H1 (cell line): ENCODE results near the gene GPR161. TPM values are rescaled to one million over a fixed set of nuclear protein-coding genes. Genes with fewer than 3 reads are reported as not detected.

Experiments
- CTCF ChIA-PET: fragments of 300-600 bp; sonication (Branson Sonifier 250); formaldehyde crosslinking; loops from one replicate; lab custom pipeline; 2021; ENCODE audit not compliant: partially characterized antibody; lab: Charles Lee
- POLR2A ChIA-PET: fragments of 300-600 bp; sonication (Branson Sonifier 250); formaldehyde crosslinking; loops from one replicate; lab custom pipeline; 2021; ENCODE audit warnings: inconsistent platforms; ENCODE audit not compliant: partially characterized antibody; lab: Charles Lee
- DNase-seq, 2 experiments: peaks; one replicate each; pipeline versions ENCODE4 v3.0.0 to v3.0.0-alpha.2; 2010 to 2022; ENCODE audit warnings: low spot score in 2 of 2, low read depth in 1 of 2, mixed read lengths in 1 of 2
- FAIRE-seq: peaks from 2 replicates; lab custom pipeline; 2011; peaks lifted over from hg19 to GRCh38; lab: Jason Lieb, UNC
- H2AFZ ChIP-seq: 2 replicates; pipeline ENCODE4 v1.8.1; 2012; ENCODE audit warnings: low read length, inconsistent platforms
- H2AK5ac ChIP-seq: 2 replicates; pipeline ENCODE4 v1.6.1; 2013; ENCODE audit warnings: low read depth, low read length
- H2BK120ac ChIP-seq: replicated peaks from 2 replicates; pipeline ENCODE3; 2013; ENCODE audit warnings: low read depth, low read length, inconsistent platforms
- H2BK12ac ChIP-seq: 2 replicates; pipeline ENCODE4 v1.6.1; 2013; ENCODE audit warnings: low read depth, low read length
- H2BK15ac ChIP-seq: 2 replicates; pipeline ENCODE4 v1.6.1; 2013; ENCODE audit warnings: low read length
- H2BK20ac ChIP-seq: 2 replicates; pipeline ENCODE4 v1.6.1; 2013; ENCODE audit warnings: low read length
- H2BK5ac ChIP-seq: 2 replicates; pipeline ENCODE4 v1.6.1; 2013; ENCODE audit warnings: low read depth, low read length
- H3K14ac ChIP-seq: 2 replicates; pipeline ENCODE4 v1.6.1; 2013; ENCODE audit warnings: inconsistent platforms; ENCODE audit not compliant: insufficient read length
- H3K18ac ChIP-seq: 2 replicates; pipeline ENCODE4 v1.6.1; 2013; ENCODE audit warnings: low read length; ENCODE audit errors: extremely low read depth
- H3K23ac ChIP-seq: 2 replicates; pipeline ENCODE4 v1.6.1; 2013; ENCODE audit warnings: inconsistent platforms; ENCODE audit not compliant: insufficient read length
- H3K23me2 ChIP-seq: 2 replicates; pipeline ENCODE4 v1.6.1; 2013; ENCODE audit warnings: low read depth, low read length
- H3K27ac ChIP-seq: 2 replicates; pipeline ENCODE4 v1.6.1; 2011; ENCODE audit warnings: low read depth, low read length, inconsistent platforms
- H3K27me3 ChIP-seq, 4 experiments: replicated peaks in 1 of 4; 1 replicate in 1 of 4; 2 replicates in 3 of 4; pipeline versions ENCODE4 v1.6.1 to v1.8.1; 2011 to 2013; ENCODE audit warnings: low read length in 3 of 4, mild to moderate bottlenecking in 3 of 4, inconsistent platforms in 2 of 4, mixed read lengths in 2 of 4, moderate library complexity in 1 of 4; ENCODE audit not compliant: control insufficient read depth in 3 of 4, insufficient read depth in 3 of 4; ENCODE audit errors: extremely low read depth in 1 of 4
- H3K36me3 ChIP-seq, 4 experiments: 2 replicates each; pipeline versions ENCODE4 v1.6.1 to v1.8.1; 2011 to 2013; ENCODE audit warnings: mild to moderate bottlenecking in 4 of 4, low read length in 3 of 4, moderate library complexity in 2 of 4, control low read depth in 1 of 4, inconsistent platforms in 1 of 4; ENCODE audit not compliant: insufficient read depth in 4 of 4, control insufficient read depth in 2 of 4
- H3K4ac ChIP-seq: replicated peaks from 2 replicates; pipeline ENCODE3; 2013; ENCODE audit warnings: low read length, low read depth, mixed read lengths, inconsistent platforms; ENCODE audit not compliant: insufficient read length
- H3K4me1 ChIP-seq, 4 experiments: replicated peaks in 1 of 4; 1 replicate in 1 of 4; 2 replicates in 3 of 4; pipeline versions ENCODE4 v1.6.1 to v1.8.1; 2011 to 2013; ENCODE audit warnings: low read length in 3 of 4, inconsistent platforms in 2 of 4, mixed read lengths in 1 of 4; ENCODE audit not compliant: insufficient read depth in 4 of 4, control insufficient read depth in 3 of 4
- H3K4me2 ChIP-seq, 2 experiments: 2 replicates each; pipeline versions ENCODE4 v1.6.1 to v1.8.1; 2011 to 2013; ENCODE audit warnings: low read depth in 2 of 2, low read length in 2 of 2, control low read depth in 1 of 2, inconsistent platforms in 1 of 2, mild to moderate bottlenecking in 1 of 2; ENCODE audit not compliant: insufficient read depth in 1 of 2
- H3K4me3 ChIP-seq, 4 experiments: fragments of 200-600, 300-600 bp in 1 of 4; sonication (generic), shearing (Covaris generic), sonication (Bioruptor Twin) in 1 of 4; 2 replicates each; pipeline versions ENCODE4 v1.5.1 to v1.8.1; 2011 to 2016; ENCODE audit warnings: low read length in 4 of 4, low read depth in 3 of 4, control low read depth in 2 of 4, inconsistent platforms in 2 of 4, mild to moderate bottlenecking in 2 of 4, mixed read lengths in 1 of 4, moderate library complexity in 1 of 4; ENCODE audit not compliant: insufficient read depth in 2 of 4; ENCODE audit errors: extremely low read depth in 1 of 4
- H3K56ac ChIP-seq: replicated peaks from 2 replicates; pipeline ENCODE3; 2013; ENCODE audit warnings: low read depth, mild to moderate bottlenecking, mixed read lengths, low read length, inconsistent platforms; ENCODE audit not compliant: insufficient read length
- H3K79me1 ChIP-seq: 2 replicates; pipeline ENCODE4 v1.6.1; 2013; ENCODE audit warnings: low read depth, low read length, control low read depth
- H3K79me2 ChIP-seq, 2 experiments: 2 replicates each; pipeline versions ENCODE4 v1.6.1 to v1.8.1; 2012 to 2013; ENCODE audit warnings: low read length in 2 of 2, mild to moderate bottlenecking in 2 of 2, inconsistent platforms in 1 of 2; ENCODE audit not compliant: insufficient read depth in 2 of 2, control insufficient read depth in 1 of 2
- H3K9ac ChIP-seq, 4 experiments: replicated peaks in 1 of 4; 1 replicate in 1 of 4; 2 replicates in 3 of 4; pipeline versions ENCODE4 v1.6.1 to v1.8.1; 2011 to 2013; ENCODE audit warnings: low read depth in 3 of 4, low read length in 3 of 4, control low read depth in 2 of 4, mild to moderate bottlenecking in 2 of 4, moderate library complexity in 2 of 4, inconsistent platforms in 1 of 4; ENCODE audit errors: extremely low read depth in 1 of 4
- H3K9me3 ChIP-seq, 2 experiments: 2 replicates each; pipeline versions ENCODE4 v1.6.1 to v1.8.1; 2012 to 2013; ENCODE audit warnings: mild to moderate bottlenecking in 2 of 2, moderate library complexity in 2 of 2, control low read depth in 1 of 2, inconsistent platforms in 1 of 2, low read depth in 1 of 2, low read length in 1 of 2, mixed read lengths in 1 of 2; ENCODE audit not compliant: insufficient read depth in 2 of 2
- H4K20me1 ChIP-seq, 2 experiments: replicated peaks in 1 of 2; 2 replicates each; pipeline versions ENCODE3 to v1.8.1; 2011 to 2013; ENCODE audit warnings: inconsistent platforms in 2 of 2, low read length in 2 of 2, mild to moderate bottlenecking in 1 of 2; ENCODE audit not compliant: insufficient read depth in 2 of 2, control insufficient read depth in 1 of 2
- H4K5ac ChIP-seq: 2 replicates; pipeline ENCODE4 v1.6.1; 2013; ENCODE audit warnings: low read length, low read depth, mixed read lengths, inconsistent platforms; ENCODE audit not compliant: insufficient read length
- H4K8ac ChIP-seq: 2 replicates; pipeline ENCODE4 v1.8.0; 2013; ENCODE audit warnings: mild to moderate bottlenecking, moderate library complexity, low read length, inconsistent platforms; ENCODE audit not compliant: insufficient read depth; ENCODE audit errors: extremely low read depth
- H4K91ac ChIP-seq: replicated peaks from 2 replicates; pipeline ENCODE3; 2013; ENCODE audit warnings: low read length, mixed read lengths, inconsistent platforms; ENCODE audit not compliant: insufficient read length
- CHD2 ChIP-seq: IDR thresholded peaks from 2 replicates; pipeline ENCODE4 v1.6.1; 2012; ENCODE audit warnings: low read length, improper control_type of control experiment
- POLR2AphosphoS5 ChIP-seq: IDR thresholded peaks from 2 replicates; pipeline ENCODE4 v1.6.1; 2011; ENCODE audit warnings: low read depth, low read length
- POU5F1 ChIP-seq: IDR thresholded peaks from 2 replicates; pipeline ENCODE4 v1.6.1; 2011; ENCODE audit warnings: low read depth, mild to moderate bottlenecking, low read length, moderate library complexity
- SP2 ChIP-seq: IDR thresholded peaks from 2 replicates; pipeline ENCODE4 v1.6.1; 2012; ENCODE audit warnings: mild to moderate bottlenecking, low read length, inconsistent platforms
- SP4 ChIP-seq: IDR thresholded peaks from 2 replicates; pipeline ENCODE4 v1.6.1; 2012; ENCODE audit warnings: low read length, inconsistent platforms
- TCF12 ChIP-seq: IDR thresholded peaks from 2 replicates; pipeline ENCODE4 v1.6.1; 2011; ENCODE audit warnings: low read depth, mild to moderate bottlenecking, low read length
- WGBS, 2 experiments: shearing (Covaris generic) in 1 of 2; methylation state at CpG; one replicate each; pipeline versions ENCODE4 v1.1.6 to v1.1.7; 2013 to 2015; ENCODE audit warnings: low lambda C conversion rate in 2 of 2, mixed read lengths in 2 of 2, inconsistent platforms in 1 of 2, low coverage in 1 of 2, missing lambda C conversion rate in 1 of 2; ENCODE audit not compliant: insufficient replicate concordance in 2 of 2, insufficient coverage in 1 of 2, insufficient read length in 1 of 2; ENCODE audit errors: extremely low coverage in 1 of 2, missing lambda C conversion rate in 1 of 2; 5-methylcytosine and 5-hydroxymethylcytosine counted together
- polyA plus RNA-seq, 7 experiments: library from polyadenylated mRNA; depleted of rRNA in 3 of 7; stranded (reverse) in 5 of 7; unstranded in 2 of 7; fragments of >200 nt in 5 of 7; fragments of 200-250 nt in 2 of 7; gene quantifications; 1 replicate in 5 of 7; 2 replicates in 1 of 7; 4 replicates in 1 of 7; pipeline versions ENCODE4 v1.2.1 to v1.2.3, GENCODE V29; 2011 to 2013; ENCODE audit warnings: missing spikeins in 2 of 7, mixed read lengths in 2 of 7
- total RNA-seq: library from RNA; stranded (reverse); fragmentation: NEBNext Ultra II Directional; extraction: Animal tissue kit (Norgen Biotek cat#: 25700); gene quantifications from 2 replicates; pipeline ENCODE4 v1.2.1, GENCODE V29; 2021
- TF ChIP-seq, protein P1 (sequence below), 3 experiments: IDR thresholded peaks; 1 replicate in 2 of 3; 2 replicates in 1 of 3; pipeline versions ENCODE4 v1.5.1 to v1.6.1; 2011; ENCODE audit warnings: low read length in 3 of 3, mild to moderate bottlenecking in 3 of 3, inconsistent platforms in 2 of 3, low read depth in 1 of 3, moderate library complexity in 1 of 3; ENCODE audit not compliant: insufficient read depth in 1 of 3; ENCODE audit errors: control extremely low read depth in 1 of 3

Gene GPR161
- total and polyA plus RNA-seq, 2 of the 8 experiments (the other 6 are each of a cell fraction or from before 2014, with no cell fraction given) = 13.7 to 16.8 TPM

DNA sequence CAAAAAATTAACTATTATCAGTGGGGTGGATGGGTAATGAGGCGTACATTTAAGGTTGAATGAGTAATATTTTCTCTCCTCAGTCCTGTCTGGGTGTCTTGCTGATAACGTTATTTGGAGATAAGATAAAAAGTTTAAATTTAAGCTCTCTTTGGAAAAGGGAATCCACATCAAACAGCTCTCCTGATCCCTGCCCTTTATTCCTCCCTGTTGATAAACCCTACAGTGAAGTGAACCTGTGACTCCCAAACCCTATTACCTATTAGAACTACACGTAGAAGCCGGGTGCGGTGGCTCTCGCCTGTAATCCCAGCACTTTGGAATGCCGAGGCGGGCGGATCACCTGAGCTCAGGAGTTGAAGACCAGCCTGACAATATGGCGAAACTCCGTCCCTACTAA lies 9.9 kb upstream of the GPR161 start:
- no peaks in the 10 kb centered on the region for H4K20me1 ChIP-seq
- TF ChIP-seq TCF12 (no peak), SP2 (no peak), POLR2AphosphoS5 (no peak), POU5F1 (no peak), SP4 (no peak), CHD2 (no peak)
- TF ChIP-seq, protein P1, sequence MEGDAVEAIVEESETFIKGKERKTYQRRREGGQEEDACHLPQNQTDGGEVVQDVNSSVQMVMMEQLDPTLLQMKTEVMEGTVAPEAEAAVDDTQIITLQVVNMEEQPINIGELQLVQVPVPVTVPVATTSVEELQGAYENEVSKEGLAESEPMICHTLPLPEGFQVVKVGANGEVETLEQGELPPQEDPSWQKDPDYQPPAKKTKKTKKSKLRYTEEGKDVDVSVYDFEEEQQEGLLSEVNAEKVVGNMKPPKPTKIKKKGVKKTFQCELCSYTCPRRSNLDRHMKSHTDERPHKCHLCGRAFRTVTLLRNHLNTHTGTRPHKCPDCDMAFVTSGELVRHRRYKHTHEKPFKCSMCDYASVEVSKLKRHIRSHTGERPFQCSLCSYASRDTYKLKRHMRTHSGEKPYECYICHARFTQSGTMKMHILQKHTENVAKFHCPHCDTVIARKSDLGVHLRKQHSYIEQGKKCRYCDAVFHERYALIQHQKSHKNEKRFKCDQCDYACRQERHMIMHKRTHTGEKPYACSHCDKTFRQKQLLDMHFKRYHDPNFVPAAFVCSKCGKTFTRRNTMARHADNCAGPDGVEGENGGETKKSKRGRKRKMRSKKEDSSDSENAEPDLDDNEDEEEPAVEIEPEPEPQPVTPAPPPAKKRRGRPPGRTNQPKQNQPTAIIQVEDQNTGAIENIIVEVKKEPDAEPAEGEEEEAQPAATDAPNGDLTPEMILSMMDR (IDR thresholded peaks at IDR 0.05; ENCODE audit: control extremely low read depth in 1 of 3, insufficient read depth in 1 of 3, low read depth in 1 of 3, low read length in 3 of 3) = no peak
- H2AFZ ChIP-seq = no peak overlapping the region
- no peak overlapping the region for H2BK120ac ChIP-seq
- H3K9ac ChIP-seq = no peak overlapping the region
- FAIRE-seq (no peak), DNase-seq (no peak)
- H4K5ac ChIP-seq = no peak overlapping the region
- H3K9me3 ChIP-seq = no peaks in the 10 kb centered on the region
- WGBS, 2 experiments = 95% methylated on average over 11 of the region's 11 CpGs; no CpG with 5 or more reads in 1 of the 2 experiments
- H3K4me1 ChIP-seq = peaks cover 0 to 2% (median 0%) of the 10 kb centered on the region in 4 experiments; a peak in 1 of 7 replicates
- no peak overlapping the region for H3K23ac ChIP-seq
- H3K79me1 ChIP-seq = no peaks in the 10 kb centered on the region
- H3K4ac ChIP-seq = no peak overlapping the region
- H3K23me2 ChIP-seq = no peaks in the 10 kb centered on the region
- H2BK15ac ChIP-seq = no peak overlapping the region
- no peak overlapping the region for H2AK5ac ChIP-seq
- H4K8ac ChIP-seq = no peak overlapping the region
- no peak overlapping the region for H2BK5ac ChIP-seq
- H2BK20ac ChIP-seq = no peak overlapping the region
- no peaks in the 10 kb centered on the region for H3K27me3 ChIP-seq
- no peak overlapping the region for H3K27ac ChIP-seq
- no peak overlapping the region for H3K4me3 ChIP-seq
- no peak overlapping the region for H3K4me2 ChIP-seq
- no peak overlapping the region for H3K14ac ChIP-seq
- ChIA-PET POLR2A (no interaction called here), CTCF (interaction anchor here (0.6 to 3.0 kb wide), 4 partner anchors 10 to 89 kb away, joined by 3 to 14 read pairs (median 4); no protein-coding TSS in a partner anchor)
- H2BK12ac ChIP-seq = no peak overlapping the region
- H4K91ac ChIP-seq = no peak overlapping the region
- no peaks in the 10 kb centered on the region for H3K36me3 ChIP-seq
- no peak overlapping the region for H3K56ac ChIP-seq
- H3K18ac ChIP-seq = no peak overlapping the region
- H3K79me2 ChIP-seq = no peaks in the 10 kb centered on the region
